ENCODE measurements around the gene CREB3L1.
A peak's percentile ranks its signal among the peaks of the same experiment; 100 is the strongest.

The CREB3L1 gene

DNA sequence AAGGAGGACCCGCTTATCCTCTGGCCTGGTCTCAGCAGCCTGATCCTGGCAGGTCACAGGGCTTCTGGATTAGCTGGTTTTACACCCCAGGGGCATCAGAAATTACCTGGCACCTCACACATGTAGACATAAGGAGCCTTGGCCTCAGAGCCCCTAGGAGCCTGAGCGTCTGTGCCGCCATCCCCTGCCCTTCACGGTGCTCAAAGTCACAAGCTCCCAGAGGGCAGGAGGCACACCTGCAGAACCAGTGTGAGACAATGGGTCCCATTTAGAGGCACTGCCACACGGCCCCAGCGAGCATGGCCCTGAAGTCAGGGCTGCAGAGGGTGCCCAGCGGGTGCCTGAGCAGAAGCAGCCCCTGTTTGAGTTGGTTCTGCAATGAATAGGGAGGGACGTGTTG, 73.7 kb downstream of the CREB3L1 start:
- TF ChIP-seq CEBPB (IDR thresholded peaks at IDR 0.05) (no peak), FOXM1 (IDR thresholded peaks at IDR 0.05; ENCODE audit: borderline replicate concordance, low read depth) (no peak), EGR1 (IDR thresholded peaks at IDR 0.05) (no peak), TEAD4 (IDR thresholded peaks at IDR 0.05) (no peak), YY1 (IDR thresholded peaks at IDR 0.05; ENCODE audit: low read depth) (no peak), ZBTB7A (IDR thresholded peaks at IDR 0.05; ENCODE audit: low read depth) (no peak), EP300 (IDR thresholded peaks at IDR 0.05; ENCODE audit: borderline replicate concordance) (no peak), RAD21 (IDR thresholded peaks at IDR 0.05; ENCODE audit: low read depth) (no peak), TCF12 (IDR thresholded peaks at IDR 0.05; ENCODE audit: low read depth) (no peak), NFIC (IDR thresholded peaks at IDR 0.05) (no peak), TAF1 (IDR thresholded peaks at IDR 0.05; ENCODE audit: low read depth) (no peak), CREB1 (IDR thresholded peaks at IDR 0.05; ENCODE audit: low read depth) (no peak)
- TF ChIP-seq, protein P1, sequence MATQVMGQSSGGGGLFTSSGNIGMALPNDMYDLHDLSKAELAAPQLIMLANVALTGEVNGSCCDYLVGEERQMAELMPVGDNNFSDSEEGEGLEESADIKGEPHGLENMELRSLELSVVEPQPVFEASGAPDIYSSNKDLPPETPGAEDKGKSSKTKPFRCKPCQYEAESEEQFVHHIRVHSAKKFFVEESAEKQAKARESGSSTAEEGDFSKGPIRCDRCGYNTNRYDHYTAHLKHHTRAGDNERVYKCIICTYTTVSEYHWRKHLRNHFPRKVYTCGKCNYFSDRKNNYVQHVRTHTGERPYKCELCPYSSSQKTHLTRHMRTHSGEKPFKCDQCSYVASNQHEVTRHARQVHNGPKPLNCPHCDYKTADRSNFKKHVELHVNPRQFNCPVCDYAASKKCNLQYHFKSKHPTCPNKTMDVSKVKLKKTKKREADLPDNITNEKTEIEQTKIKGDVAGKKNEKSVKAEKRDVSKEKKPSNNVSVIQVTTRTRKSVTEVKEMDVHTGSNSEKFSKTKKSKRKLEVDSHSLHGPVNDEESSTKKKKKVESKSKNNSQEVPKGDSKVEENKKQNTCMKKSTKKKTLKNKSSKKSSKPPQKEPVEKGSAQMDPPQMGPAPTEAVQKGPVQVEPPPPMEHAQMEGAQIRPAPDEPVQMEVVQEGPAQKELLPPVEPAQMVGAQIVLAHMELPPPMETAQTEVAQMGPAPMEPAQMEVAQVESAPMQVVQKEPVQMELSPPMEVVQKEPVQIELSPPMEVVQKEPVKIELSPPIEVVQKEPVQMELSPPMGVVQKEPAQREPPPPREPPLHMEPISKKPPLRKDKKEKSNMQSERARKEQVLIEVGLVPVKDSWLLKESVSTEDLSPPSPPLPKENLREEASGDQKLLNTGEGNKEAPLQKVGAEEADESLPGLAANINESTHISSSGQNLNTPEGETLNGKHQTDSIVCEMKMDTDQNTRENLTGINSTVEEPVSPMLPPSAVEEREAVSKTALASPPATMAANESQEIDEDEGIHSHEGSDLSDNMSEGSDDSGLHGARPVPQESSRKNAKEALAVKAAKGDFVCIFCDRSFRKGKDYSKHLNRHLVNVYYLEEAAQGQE (IDR thresholded peaks at IDR 0.05; ENCODE audit: low read depth): no peak
- TF ChIP-seq, protein P2, sequence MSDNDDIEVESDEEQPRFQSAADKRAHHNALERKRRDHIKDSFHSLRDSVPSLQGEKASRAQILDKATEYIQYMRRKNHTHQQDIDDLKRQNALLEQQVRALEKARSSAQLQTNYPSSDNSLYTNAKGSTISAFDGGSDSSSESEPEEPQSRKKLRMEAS (IDR thresholded peaks at IDR 0.05): no peak
- TF ChIP-seq, protein P3, sequence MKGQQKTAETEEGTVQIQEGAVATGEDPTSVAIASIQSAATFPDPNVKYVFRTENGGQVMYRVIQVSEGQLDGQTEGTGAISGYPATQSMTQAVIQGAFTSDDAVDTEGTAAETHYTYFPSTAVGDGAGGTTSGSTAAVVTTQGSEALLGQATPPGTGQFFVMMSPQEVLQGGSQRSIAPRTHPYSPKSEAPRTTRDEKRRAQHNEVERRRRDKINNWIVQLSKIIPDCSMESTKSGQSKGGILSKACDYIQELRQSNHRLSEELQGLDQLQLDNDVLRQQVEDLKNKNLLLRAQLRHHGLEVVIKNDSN (IDR thresholded peaks at IDR 0.05): no peak

DNA sequence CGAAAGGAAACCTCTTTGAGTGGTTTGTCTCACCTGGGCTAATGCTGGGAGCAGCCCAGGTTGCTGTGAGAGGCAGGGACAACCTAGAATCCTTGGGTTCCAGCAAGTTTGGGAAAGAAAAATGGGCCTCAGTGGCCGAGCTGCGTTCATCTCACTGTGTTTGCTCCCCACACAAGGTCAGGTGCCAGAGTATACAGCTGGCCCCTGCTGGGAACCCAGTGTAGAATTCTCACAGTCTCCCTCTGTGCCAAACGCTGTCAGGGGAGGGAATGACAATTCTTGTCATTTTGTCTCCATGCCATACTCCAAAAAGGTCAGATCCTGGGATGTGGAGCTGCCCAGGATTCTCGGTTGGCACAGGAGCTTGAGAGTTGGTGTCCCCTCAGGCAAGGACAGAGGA, 74.1 kb downstream of the CREB3L1 start:
- TF ChIP-seq, protein P3 (IDR thresholded peaks at IDR 0.05): no peak
- TF ChIP-seq, protein P1 (IDR thresholded peaks at IDR 0.05; ENCODE audit: low read depth): no peak
- no peak for TF ChIP-seq NFIC (IDR thresholded peaks at IDR 0.05)

DNA sequence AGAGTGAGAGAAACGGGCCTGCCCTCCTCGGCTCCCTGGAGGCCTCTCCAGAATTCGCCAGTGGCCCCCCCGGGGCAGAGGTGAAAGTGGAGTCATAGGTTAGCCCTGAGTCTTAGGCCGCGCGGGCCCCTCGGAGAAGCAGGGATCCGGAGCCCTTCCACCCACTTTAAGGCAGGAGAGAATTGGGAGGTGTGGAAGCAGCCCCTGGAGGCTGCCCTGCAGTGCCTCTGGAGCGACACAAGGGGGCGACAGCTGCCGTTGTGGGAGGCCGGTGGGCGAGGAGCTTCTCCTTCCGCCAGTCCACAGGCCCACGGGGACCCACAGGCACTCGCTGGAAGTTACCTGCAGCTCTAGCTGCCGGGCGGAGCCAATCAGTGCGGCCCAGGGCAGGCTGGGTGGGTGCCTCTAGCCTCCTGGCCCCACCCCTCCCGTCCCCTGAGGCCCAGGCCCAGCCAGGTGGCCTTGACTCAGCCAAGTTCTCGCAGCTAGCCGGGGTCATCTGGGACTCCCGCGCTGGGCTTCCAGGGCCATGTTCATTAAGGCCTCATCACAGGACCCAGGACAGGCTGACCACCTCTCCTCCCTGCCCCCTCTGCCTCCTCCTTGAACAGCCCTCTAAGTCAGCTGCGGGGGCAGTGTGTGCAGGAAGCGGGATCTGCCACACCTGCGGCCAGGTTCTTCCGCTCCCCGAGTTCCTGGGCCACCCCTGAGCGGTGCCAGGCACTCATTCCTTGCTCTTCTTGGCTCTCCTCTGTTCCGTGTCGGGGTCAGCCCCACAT, 74.8 kb downstream of the CREB3L1 start:
- TF ChIP-seq, protein P3 (IDR thresholded peaks at IDR 0.05): no peak
- peak; percentile 65 for TF ChIP-seq RAD21 (IDR thresholded peaks at IDR 0.05; ENCODE audit: low read depth)

DNA sequence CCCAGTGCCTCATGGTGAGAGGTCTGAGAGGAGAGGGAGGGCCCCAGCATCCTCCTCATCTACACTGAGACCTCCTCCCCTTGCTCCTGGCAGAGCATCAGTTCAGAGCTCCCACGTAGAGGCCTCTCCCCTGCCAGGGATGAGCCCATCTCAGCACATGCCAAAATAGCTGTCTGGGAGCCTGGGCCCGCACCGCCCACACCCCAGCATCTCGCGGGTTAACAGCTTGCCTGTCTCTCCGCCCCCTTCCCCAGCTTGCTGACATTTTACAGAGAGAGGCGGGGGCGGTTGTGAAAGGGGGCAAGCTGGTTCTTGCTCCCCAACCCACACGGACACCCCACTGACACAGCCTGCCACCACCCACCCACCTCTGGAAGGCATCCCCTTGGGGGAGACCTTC, 76.2 kb downstream of the CREB3L1 start:
- TF ChIP-seq CREB1 (IDR thresholded peaks at IDR 0.05; ENCODE audit: low read depth): no peak
- no peak for TF ChIP-seq FOXM1 (IDR thresholded peaks at IDR 0.05; ENCODE audit: borderline replicate concordance, low read depth)
- TF ChIP-seq TAF1 (IDR thresholded peaks at IDR 0.05; ENCODE audit: low read depth): no peak
- no peak for TF ChIP-seq EGR1 (IDR thresholded peaks at IDR 0.05)
- no peak for TF ChIP-seq NFIC (IDR thresholded peaks at IDR 0.05)
- TF ChIP-seq TCF12 (IDR thresholded peaks at IDR 0.05; ENCODE audit: low read depth): no peak
- TF ChIP-seq YY1 (IDR thresholded peaks at IDR 0.05; ENCODE audit: low read depth): no peak
- TF ChIP-seq, protein P1 (IDR thresholded peaks at IDR 0.05; ENCODE audit: low read depth): no peak
- TF ChIP-seq CEBPB (IDR thresholded peaks at IDR 0.05): no peak
- TF ChIP-seq TEAD4 (IDR thresholded peaks at IDR 0.05): no peak
- TF ChIP-seq EP300 (IDR thresholded peaks at IDR 0.05; ENCODE audit: borderline replicate concordance): no peak
- TF ChIP-seq, protein P3 (IDR thresholded peaks at IDR 0.05): no peak
- no peak for TF ChIP-seq RAD21 (IDR thresholded peaks at IDR 0.05; ENCODE audit: low read depth)
- TF ChIP-seq ZBTB7A (IDR thresholded peaks at IDR 0.05; ENCODE audit: low read depth): no peak
- TF ChIP-seq, protein P2 (IDR thresholded peaks at IDR 0.05): no peak
